Activated naive CD4-positive, alpha-beta T cell treated with anti-CD3 and anti-CD28 coated beads, Interleukin-2, amount 10 ng/mL, durations not matched to agents 5 hours and 36 hours (primary cell): ENCODE measurements around the gene GTPBP8. TPM values are rescaled to one million over a fixed set of nuclear protein-coding genes. Genes with fewer than 3 reads are reported as not detected.

Source experiments
- total RNA-seq, 2 experiments: library from RNA; stranded (reverse); gene quantifications; one replicate each; pipeline ENCODE4 v1.2.3, GENCODE V29; 2021

The GTPBP8 gene
- 10 to 100 TPM; 23.6 to 26.5 TPM for total RNA-seq

DNA sequence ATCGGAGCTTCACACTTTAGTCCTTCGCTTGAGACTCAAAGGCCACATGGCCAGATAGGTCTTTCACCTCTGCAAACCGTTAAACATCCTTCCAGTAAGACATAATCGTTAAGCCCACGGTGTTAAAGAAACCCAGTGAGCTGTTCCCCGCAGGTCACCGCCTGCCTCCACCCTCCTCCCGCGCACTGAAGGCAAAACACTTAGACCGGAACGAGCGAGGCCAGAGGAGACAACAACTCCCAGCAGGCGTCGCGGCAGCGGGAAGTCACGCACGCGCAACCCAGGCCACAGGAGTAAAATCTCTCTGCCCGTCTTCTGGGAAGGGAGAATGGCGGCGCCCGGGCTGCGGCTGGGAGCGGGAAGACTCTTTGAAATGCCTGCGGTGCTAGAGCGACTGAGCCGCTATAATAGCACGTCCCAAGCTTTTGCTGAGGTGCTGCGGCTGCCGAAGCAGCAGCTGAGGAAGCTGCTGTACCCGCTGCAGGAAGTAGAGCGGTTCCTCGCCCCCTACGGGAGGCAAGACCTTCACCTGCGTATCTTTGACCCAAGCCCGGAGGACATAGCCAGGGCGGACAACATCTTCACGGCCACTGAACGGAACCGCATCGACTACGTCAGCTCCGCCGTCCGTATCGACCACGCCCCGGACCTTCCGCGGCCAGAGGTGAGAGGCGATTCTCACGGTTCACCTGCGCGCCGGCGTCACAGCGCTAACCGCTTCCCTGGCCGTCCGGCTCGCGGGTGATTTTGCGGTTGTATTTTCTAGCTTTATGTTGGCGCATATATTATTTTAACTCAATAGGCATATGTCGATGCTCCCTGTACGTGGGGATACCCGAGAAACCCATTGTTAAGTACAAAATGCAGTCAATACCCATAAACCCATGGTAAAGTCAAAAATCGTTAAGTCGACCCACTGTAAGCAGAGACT, at the start of gene GTPBP8:
TSS of gene GTPBP8 (plus strand) at position 313 of the 931 bp plus-strand sequence. CDS start at position 329, 16 bp downstream.

DNA sequence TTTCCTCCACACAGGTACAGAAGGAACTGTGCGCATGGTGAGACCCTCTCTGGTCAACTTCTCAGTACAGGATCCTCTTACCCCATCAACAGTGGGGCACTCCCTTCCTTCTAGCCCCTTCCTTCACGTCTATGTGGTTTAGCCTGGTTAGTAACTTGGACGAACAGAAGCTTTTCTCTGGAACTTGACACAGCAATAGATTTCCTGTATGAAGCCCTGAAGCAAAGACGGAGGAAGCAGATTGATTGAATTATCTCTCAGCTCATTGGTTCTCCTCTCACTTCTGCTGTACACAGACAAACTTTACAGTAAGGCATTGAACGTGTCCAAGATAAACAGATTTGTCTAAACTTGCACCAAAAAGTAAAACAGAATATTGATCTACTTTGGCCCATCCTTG, 15.9 kb upstream of the GTPBP8 start, which contains the start of gene CD200R1:
TSS of gene CD200R1 (minus strand) at position 210 of the 400 bp plus-strand sequence. CDS start 246 bp downstream, outside the sequence.

Other genes with a start within 250 kb of the GTPBP8 start
- gene CD200R1L, start 144.1 kb upstream of the GTPBP8 start, total RNA-seq = not detected
- gene CD200R1, start 15.9 kb upstream of the GTPBP8 start, total RNA-seq = 1 to 10 TPM; 6.7 to 7.7 TPM
- gene BOC, start 220.6 kb downstream of the GTPBP8 start, total RNA-seq = not detected